SK-MEL-5 (cell line): ENCODE measurements around the gene GRK7. TPM values are rescaled to one million over a fixed set of nuclear protein-coding genes. Genes with fewer than 3 reads are reported as not detected.
A peak's percentile ranks its signal among the peaks of the same experiment; 100 is the strongest.
"Not testable (repeated sequence)": the region's sequence is repeated elsewhere in the genome, so short reads cannot be mapped to it uniquely, and the experiment has no call there.

ENCODE experiments used
- DNase-seq: peaks from one replicate; pipeline ENCODE4 v3.0.0-alpha.2; 2016; ENCODE audit warnings: low read depth, low spot score
- in situ Hi-C: cut with HindIII; loops from 2 replicates; pipeline ENCODE4 v1.10.0; 2016; ENCODE audit warnings: low sequenced_read_pairs, high pct_unique_total_duplicates, low pct_unique_long_range_greater_than_20kb
- total RNA-seq: library from RNA; depleted of rRNA; stranded (reverse); fragments of >200 nt; shearing (Covaris generic); gene quantifications from 2 replicates; pipeline ENCODE4 v1.2.3, GENCODE V29; 2014

GRK7 gene
- total RNA-seq, 1 experiment from 2014 or later, result not detected

DNA sequence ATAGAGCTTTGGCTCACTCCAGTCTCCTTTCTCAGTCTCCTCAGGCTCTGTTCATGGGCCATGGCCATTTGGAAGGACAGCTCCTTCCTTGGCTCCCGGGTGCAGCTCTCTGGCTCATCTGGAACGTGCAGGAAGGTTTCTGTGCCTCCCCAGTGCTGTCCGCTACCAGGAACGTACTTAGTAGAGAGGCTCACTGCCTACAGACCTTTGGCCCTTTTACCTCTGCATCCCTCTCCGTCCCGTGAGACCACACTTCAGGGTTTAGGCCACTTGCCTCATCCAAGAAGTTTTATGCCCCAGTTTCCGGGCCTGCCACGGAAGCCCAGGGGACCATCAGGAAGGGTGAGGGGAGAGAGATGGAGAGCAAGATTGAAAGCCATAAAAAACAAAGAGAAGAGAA is 20.9 kb downstream of the GRK7 start:
- no peak for DNase-seq
- in situ Hi-C loops, result loop anchor here (25.0 kb wide), 1 partner anchor 103 kb away; the partner anchor contains the start of gene ATP1B3

DNA sequence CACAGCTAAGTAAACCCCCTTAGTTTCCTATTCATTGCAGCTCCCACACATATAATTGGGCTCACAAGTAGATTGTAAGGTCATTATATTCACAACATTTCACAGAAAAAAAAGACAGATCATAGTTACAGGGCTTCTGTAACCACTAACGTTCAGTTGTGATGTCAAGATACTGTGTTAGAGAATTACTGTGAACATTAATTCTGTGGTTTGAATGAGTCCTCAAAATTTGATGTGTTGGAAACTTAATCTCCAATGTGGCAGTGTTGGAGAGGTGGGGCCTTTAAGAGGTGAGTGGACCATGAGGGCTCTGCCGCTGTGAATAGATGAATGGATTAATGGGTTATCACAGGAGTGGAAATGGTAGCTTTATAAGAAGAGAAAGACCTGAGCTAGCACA is 21.3 kb downstream of the GRK7 start:
- no peak for DNase-seq
- in situ Hi-C loops, result loop anchor here (25.0 kb wide), 1 partner anchor 103 kb away; the partner anchor contains the start of gene ATP1B3

DNA sequence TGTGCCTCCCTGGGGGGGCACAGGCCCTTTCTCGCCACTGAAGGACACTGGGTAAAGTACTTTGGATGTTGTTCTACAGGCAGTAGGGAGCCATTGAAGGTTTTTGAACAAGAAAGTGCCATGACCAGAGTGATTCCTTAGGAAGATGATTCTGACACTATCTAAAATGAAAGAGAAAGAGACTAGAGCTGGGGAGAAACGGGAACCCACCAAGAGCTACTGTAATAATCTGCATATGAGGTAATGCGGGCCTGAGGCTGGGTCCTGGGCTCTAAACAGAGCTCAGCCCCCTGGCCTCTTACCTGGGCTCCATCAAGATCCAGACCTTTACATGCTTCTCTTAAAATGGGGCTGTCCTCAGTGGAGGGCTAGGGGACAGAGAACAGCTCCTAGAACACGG is 24.9 kb downstream of the GRK7 start:
- no peak for DNase-seq
- in situ Hi-C loops, result loop anchor here (25.0 kb wide), 1 partner anchor 99 kb away; the partner anchor contains the start of gene ATP1B3

DNA sequence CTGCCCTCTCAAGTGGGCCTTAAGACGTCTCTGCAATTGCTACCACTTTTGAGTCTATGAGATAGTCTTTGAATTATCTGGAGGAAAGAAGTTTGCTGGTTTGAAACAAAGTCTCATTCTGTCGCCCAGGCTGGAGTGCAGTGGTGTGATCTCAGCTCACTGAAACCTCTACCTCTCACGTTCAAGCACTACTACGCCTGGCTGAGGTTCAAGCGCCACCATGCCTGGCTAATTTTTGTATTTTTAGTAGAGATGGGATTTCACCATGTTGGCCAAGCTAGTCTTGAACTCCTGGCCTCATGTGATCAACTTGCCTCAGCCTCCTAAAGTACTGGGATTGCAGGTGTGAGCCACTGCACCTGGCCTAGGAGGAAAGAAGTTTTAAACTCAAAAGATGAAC is 25.5 kb downstream of the GRK7 start:
- in situ Hi-C loops, result loop anchor here (25.0 kb wide), 1 partner anchor 99 kb away; the partner anchor contains the start of gene ATP1B3
- not testable (repeated sequence) for DNase-seq

DNA sequence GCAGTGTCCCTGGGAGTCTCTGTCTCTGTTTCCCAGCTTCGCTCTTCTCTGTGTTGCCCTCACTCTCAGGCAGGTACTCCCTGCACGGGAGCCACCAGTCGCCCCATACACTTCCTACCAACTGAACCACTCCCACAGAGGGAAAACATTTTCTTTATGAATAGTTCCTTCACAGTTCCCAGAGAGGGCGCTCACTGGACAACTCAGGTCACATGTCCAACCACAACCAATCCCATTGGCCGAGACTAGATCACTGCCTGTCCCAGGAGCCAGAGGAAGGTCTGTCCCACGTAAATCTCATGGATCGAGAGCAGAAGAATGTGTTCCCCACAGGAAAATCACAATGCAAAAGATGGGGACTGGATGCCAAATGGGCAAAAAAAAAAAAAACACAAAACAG is 26.1 kb downstream of the GRK7 start:
- in situ Hi-C loops, result loop anchor here (25.0 kb wide), 1 partner anchor 98 kb away; the partner anchor contains the start of gene ATP1B3
- DNase-seq, result no peak

DNA sequence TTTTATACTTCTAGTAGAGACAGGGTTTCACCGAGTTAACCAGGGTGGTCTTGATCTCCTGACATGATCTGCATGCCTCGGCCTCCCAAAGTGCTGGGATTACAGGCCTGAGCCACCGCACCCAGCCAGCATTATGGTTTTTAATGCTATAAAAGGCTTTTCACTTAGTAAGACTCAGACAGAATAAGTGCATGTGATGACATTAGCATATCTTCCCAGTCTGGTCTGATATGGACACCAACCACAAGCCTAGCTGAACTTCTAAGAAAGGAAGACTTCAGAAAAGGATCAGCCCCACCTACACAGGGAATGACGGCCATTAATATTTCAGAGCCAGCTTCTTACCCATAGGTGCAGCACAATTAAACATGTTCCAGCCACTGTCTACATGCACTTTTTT is 27.0 kb downstream of the GRK7 start:
- DNase-seq, result no peak
- in situ Hi-C loops, result loop anchor here (25.0 kb wide), 1 partner anchor 97 kb away; the partner anchor contains the start of gene ATP1B3

DNA sequence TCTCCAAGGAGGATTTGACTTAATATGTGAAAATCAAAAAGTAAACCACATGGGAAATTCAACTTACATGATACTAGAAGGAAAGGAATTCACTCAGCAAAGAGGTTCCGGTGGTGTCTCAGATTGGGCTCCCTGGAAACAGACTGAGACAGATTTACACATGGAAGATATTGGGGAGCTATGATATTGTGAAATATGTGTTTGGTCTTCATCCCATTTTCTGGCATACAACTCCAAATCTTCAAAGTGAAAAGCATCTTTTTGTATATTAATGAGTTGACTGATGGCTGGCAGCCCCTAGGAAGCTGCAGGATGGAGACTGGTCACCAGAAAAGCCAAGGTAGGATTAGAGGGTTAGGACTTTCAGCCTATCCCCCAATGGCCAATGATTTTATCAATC is 29.3 kb downstream of the GRK7 start:
- in situ Hi-C loops, result loop anchor here (25.0 kb wide), 1 partner anchor 95 kb away; the partner anchor contains the start of gene ATP1B3

DNA sequence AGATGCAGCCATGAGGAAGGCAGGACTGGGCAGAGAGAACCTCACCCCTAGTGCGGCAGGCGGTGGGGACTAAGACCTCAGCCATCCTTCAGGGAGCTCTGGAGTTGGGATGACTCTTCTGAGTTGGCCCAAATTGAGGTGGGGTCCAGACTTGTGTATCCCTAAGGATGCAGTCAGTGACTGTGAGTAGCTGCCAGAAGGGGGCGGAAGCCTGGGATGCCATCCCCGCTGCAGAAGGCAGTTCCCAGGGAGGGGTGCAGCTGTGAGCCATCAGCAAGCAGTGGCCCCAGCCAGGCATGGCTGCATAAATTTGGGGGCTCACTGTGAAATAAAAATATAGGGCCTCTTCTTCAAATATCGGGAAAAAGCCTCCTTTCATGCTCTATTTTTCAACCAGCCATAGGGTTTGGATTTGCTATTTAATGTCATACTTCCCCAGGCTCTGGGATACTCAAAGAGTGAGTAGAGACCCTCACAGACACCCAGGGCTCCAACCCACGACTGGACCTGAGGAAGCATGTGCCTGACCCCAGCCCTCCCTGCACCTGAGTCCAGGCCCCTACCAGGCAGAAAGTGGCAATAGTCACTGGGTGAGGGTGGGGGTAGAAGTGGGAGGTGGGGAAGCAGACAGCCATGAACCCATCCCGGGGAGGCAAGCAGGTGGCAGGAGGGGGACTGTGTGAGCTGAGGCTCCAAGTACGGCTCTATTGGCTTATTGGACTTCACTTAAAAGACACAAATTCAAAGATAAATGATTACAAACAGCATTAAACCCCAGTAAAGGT is 30.5 kb downstream of the GRK7 start:
- peak; percentile 6 for DNase-seq
- in situ Hi-C loops, result loop anchor here (25.0 kb wide), 1 partner anchor 94 kb away; the partner anchor contains the start of gene ATP1B3

More for the DNA sequence above, 29.3 kb downstream of the GRK7 start:
- no peak for DNase-seq

DNA sequence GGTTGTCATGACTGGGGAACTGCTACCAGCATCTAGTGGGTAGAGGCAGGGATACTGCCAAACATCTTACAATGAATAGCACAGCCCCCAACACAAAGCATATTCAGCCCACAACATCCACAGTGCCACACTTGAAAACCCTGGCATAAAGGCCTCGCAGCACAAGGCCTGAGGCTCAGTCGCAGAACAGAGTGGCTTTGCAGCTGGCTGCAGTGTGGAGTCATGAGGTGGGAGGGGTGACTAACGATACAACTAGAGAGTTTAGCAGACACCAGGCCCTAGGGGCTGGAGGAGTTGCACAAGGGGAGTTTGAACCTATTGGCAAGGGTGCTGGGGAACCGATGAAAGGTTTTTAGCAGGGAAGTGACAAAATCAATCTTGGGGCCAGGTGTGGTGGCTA is 32.1 kb downstream of the GRK7 start:
- in situ Hi-C loops, result loop anchor here (25.0 kb wide), 1 partner anchor 92 kb away; the partner anchor contains the start of gene ATP1B3

DNA sequence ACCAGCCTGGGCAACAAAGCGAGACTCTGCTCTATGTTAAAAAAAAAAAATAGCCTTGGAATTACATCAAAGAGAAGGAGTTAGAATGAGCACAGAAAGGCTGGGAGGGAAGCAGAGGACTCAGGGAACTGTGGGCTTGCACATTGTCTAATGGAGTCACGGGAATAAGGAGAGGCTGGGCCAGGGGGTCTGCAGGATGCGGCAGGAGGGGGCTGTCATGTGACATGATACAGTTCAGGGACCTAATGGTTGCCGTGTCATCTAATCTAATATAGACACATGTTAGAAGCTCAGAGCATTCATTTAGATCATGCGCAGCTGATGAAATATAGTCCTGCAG is 32.5 kb downstream of the GRK7 start:
- in situ Hi-C loops, result loop anchor here (25.0 kb wide), 1 partner anchor 92 kb away; the partner anchor contains the start of gene ATP1B3

More for the DNA sequence above, 32.1 kb downstream of the GRK7 start:
- peak; percentile 33 for DNase-seq

DNA sequence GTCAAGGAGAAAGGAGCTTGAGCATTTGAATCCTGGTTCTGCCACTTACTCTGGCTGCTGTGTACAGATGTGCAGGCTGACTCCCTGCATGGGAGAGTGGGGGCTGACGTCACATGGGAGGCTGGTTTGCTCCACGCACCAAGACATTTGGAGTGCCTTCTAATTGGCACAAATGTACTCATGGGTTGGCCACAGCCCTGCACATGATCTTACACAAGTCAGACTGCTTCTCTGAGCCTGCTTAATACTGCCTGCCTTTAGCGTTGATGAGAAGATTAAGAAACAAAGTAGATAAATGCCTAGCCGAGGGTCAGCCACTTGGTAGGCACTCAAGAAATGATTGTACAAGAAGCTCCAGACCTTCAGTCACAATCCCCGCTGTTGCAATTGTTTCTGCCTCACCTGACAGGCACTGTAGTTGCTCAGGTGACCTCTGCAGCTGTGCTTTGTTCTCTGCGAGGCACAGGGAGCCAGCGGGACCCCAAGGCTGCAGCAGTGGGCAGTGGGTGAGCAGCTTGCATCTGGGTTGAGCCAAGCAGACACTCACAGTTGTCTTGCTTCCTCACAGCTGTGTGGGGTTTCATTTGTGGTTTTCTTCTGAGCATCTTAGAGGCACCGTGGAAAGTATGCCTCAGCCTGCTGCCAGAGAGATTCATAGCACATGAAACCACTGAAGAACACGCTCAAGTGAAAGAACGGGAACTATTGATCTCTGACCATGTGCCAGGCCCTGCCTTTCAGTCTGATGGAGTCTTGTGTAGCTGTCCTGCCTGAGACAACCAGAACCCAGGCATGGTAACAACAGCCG is 33.1 kb downstream of the GRK7 start:
- in situ Hi-C loops, result loop anchor here (25.0 kb wide), 1 partner anchor 91 kb away; the partner anchor contains the start of gene ATP1B3
- DNase-seq, result no peak

More for the DNA sequence above, 32.5 kb downstream of the GRK7 start:
- DNase-seq, result no peak

DNA sequence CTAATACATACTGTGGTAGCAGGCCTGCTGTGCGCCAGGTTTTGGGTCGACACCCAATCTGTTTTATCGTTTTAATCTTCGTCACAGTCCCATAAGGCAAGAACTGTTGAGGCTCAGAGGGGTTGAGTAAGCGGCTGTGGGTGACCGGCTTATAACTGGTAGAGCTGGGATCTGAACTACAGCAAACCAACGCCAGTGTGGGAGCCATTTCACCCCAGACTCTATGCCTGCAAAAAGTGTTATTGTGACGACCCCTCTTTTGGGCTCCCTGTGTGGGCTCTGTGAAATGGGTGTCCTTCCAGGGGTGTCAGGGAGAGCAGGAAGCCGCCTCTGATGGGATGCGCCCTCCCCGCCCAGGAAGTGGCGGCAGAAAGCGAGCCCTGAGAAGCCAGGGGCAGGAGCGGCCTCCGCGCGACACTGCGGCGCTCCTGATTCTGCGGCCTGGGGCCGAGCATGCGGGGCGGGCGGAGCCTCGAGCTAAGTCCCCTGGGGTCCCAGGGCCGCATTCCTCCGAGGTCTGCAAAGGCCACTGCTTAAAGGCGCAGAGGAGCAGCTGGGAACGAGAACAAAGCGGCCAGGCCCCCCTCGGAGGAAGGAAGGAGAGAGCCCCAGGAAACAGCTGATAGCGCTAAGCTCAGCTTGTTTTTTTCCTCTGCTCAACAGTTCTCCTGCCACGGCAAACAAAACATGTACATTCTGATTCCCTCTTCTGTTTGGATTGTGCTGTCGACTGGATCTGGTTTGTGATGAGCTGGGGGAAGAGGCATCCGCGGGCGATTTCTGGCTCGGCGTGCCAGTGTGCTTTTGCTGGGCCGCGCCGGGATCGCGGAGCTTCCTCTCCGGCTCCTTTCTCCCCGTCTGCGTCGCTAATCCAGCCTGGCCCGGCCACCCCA is 33.9 kb downstream of the GRK7 start:
- in situ Hi-C loops, result loop anchor here (25.0 kb wide), 1 partner anchor 90 kb away; the partner anchor contains the start of gene ATP1B3
- no peak for DNase-seq

DNA sequence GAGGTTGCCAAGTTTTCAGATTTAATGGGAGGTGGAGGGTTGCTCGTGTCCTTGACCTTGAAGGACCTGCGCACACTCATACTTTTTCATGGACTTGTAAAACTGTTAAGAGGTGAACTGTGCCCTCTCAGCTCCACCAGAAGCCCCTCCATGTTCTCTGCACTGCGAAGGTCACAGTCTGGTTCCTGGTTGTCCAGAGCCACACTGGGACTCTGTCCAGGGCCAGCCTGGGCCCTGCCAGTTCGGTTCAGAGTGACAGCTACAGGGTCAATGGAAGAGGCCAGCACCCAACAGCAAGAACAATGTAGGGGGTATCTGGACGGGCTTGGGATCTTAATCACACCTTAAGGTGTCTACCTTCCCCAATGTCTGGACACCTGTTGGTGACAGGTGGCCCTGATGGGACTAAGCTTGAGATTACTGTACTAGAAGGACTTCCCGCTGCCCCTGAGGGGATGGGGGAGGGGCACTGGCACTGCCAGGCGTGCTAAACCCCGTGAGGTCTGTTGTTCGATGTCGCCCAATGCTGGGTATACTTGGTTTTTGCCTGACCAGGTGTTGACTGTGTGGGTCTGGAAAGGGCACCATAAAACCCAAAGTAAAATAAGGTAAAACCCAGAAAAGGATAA is 34.7 kb downstream of the GRK7 start:
- in situ Hi-C loops, result loop anchor here (25.0 kb wide), 1 partner anchor 89 kb away; the partner anchor contains the start of gene ATP1B3
- DNase-seq, result no peak

DNA sequence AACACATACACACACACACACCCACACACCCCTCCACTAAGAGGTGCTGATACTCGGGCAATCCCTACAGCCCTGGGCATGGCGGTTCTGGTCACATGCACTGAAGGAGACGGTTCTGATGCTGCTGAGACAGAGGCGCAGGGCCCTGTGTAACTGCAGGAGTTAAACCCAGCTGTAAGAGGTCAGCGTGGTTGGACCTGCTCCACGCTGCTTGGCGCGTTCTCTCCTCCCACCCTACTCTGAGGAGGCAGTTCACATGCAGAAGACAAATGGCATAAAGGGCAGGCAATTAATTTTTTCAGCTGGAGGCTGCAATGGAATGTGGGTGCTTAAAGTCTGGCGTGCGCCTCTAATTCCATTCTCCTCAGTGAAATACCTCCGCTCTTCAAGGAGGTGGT is 35.2 kb downstream of the GRK7 start:
- in situ Hi-C loops, result loop anchor here (25.0 kb wide), 1 partner anchor 89 kb away; the partner anchor contains the start of gene ATP1B3
- DNase-seq, result no peak

DNA sequence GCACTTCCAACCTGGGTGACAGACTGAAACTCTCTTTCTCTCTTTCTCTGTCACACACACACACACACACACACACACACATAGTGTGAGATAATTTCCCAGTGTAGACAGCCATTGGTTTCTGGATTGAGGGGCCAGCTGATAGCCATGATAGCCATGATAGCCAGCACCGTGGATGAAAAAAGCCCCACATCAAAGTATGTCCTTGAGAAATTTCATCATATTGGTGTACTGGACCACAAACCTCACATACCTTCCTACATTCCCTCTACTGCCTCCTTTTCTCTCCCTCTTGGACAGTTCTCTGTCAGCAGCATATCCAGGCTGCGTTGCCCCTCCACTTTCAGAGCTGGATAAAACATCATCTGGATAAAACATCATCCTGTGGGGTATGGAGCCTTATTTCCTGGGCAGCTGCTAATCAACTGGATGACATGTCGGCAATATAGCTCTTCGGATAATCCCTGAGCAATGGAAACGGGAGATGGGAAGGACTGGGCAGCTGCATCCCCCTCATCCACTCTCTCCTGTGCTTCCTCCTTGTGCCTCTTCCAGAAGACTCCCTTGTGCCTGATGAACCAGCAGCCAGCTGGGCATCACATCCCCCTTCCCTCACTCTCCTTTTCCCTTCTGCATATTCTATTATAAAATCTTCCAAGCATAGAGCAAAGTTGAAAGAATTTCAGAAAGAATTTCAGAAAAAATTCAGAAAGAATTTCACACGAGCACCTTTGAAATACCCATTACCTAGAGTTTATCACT is 39.3 kb downstream of the GRK7 start:
- in situ Hi-C loops, result no loop called here
- no peak for DNase-seq

DNA sequence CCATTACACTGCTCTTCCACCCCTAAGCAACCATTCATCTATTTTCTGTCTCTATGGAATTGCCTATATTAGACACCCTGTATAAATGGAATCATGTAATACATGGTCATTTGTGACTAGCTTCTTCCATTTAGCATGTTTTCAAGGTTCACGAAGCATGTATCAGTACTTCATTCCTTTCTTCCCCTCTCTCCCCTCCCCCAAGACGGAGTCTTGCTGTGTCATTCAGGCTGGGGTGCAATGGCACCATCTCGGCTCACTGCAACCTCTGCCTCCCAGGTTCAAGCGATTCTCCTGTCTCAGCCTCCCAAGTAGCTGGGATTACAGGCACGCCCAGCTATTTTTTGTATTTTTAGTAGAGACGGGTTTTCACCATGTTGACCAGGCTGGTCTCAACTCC is 40.3 kb downstream of the GRK7 start:
- DNase-seq, in situ Hi-C loops: not testable (repeated sequence)
